OCI-LY1 (cell line): ENCODE results near the gene SLC33A1.

Source experiments
- H2AFZ ChIP-seq: fragments of 200-600 bp; sonication (generic), shearing (Covaris generic); 2 replicates; pipeline ENCODE4 v1.6.0; 2014; ENCODE audit warnings: antibody characterized with exemption, mild to moderate bottlenecking, low read length
- H3F3A ChIP-seq: fragments of 200-600 bp; sonication (generic), shearing (Covaris generic); 2 replicates; pipeline ENCODE4 v1.6.0; 2014; ENCODE audit warnings: mild to moderate bottlenecking, antibody characterized with exemption, low read length, moderate library complexity; ENCODE audit not compliant: insufficient read depth
- H3K27ac ChIP-seq: fragments of 200-600 bp; sonication (generic); 2 replicates; pipeline ENCODE4 v1.5.1; 2014; ENCODE audit warnings: low read length, mixed run types, mild to moderate bottlenecking, low read depth; ENCODE audit not compliant: poor library complexity, severe bottlenecking
- H3K27me3 ChIP-seq: fragments of 200-600 bp; sonication (generic); 2 replicates; pipeline ENCODE4 v1.6.0; 2014; ENCODE audit warnings: antibody characterized with exemption, mild to moderate bottlenecking, low read length, moderate library complexity; ENCODE audit not compliant: insufficient read depth
- H3K36me3 ChIP-seq: fragments of 200-600 bp; sonication (generic); 2 replicates; pipeline ENCODE4 v1.6.1; 2014; ENCODE audit warnings: mild to moderate bottlenecking, antibody characterized with exemption, low read length, moderate library complexity, mixed read lengths; ENCODE audit not compliant: insufficient read depth
- H3K4me1 ChIP-seq: fragments of 200-600 bp; sonication (generic); 2 replicates; pipeline ENCODE4 v1.5.1; 2014; ENCODE audit warnings: mild to moderate bottlenecking, low read length, moderate library complexity; ENCODE audit not compliant: insufficient read depth, severe bottlenecking
- H3K4me2 ChIP-seq: fragments of 200-600 bp; sonication (generic), shearing (Covaris generic); 2 replicates; pipeline ENCODE4 v1.6.1; 2014; ENCODE audit warnings: low read length
- H3K4me3 ChIP-seq: fragments of 200-600 bp; sonication (generic); 2 replicates; pipeline ENCODE4 v1.5.1; 2014; ENCODE audit warnings: low read length, low read depth, mild to moderate bottlenecking, mixed read lengths; ENCODE audit not compliant: poor library complexity, severe bottlenecking
- H3K79me2 ChIP-seq: fragments of 200-600 bp; shearing (Covaris generic); 2 replicates; pipeline ENCODE4 v1.6.1; 2016; ENCODE audit warnings: mixed run types, low read length, mixed read lengths; ENCODE audit not compliant: insufficient read depth
- H3K9ac ChIP-seq: fragments of 200-600 bp; sonication (generic), shearing (Covaris generic); 2 replicates; pipeline ENCODE4 v1.6.1; 2014; ENCODE audit warnings: mild to moderate bottlenecking, low read length, mixed read lengths
- H3K9me2 ChIP-seq: fragments of 200-600 bp; sonication (generic), shearing (Covaris generic); 2 replicates; pipeline ENCODE4 v1.6.1; 2014; ENCODE audit warnings: low read depth, mild to moderate bottlenecking, low read length, mixed read lengths
- H3K9me3 ChIP-seq: fragments of 200-600 bp; shearing (Covaris generic); 2 replicates; pipeline ENCODE4 v1.6.1; 2014; ENCODE audit warnings: low read length, mixed read lengths
- H4K20me1 ChIP-seq: fragments of 200-600 bp; sonication (generic), shearing (Covaris generic); 2 replicates; pipeline ENCODE4 v1.6.0; 2016; ENCODE audit warnings: mild to moderate bottlenecking, low read length; ENCODE audit not compliant: insufficient read depth
- EZH2 ChIP-seq: fragments of 200-600 bp; sonication (generic), shearing (Covaris generic); IDR thresholded peaks from 2 replicates; pipeline ENCODE4 v1.8.0; 2017; ENCODE audit warnings: borderline replicate concordance, mixed run types, mild to moderate bottlenecking, antibody characterized with exemption, low read length, moderate library complexity, mixed read lengths
- TF ChIP-seq, protein P1 (sequence below): fragments of 200-600 bp; sonication (generic), shearing (Covaris generic); IDR thresholded peaks from 2 replicates; pipeline ENCODE4 v1.5.1; 2017; ENCODE audit warnings: mild to moderate bottlenecking, antibody characterized with exemption, low read length, moderate library complexity, mixed read lengths

The SLC33A1 gene

GRCh38 chr3:155890671-155891190, 36.5 kb upstream of the SLC33A1 start:
- Histone ChIP-seq H2AFZ (no peak overlapping the region), H3K27me3 (no peaks in the 10 kb centered on the region), H3K9me2 (no peaks in the 10 kb centered on the region), H3K9ac (no peak overlapping the region), H3K4me1 (peaks cover 15% of the 10 kb centered on the region), H3K9me3 (no peaks in the 10 kb centered on the region), H3K36me3 (peaks cover 36% of the 10 kb centered on the region), H4K20me1 (no peaks in the 10 kb centered on the region; the same call in 1 of the 2 replicates), H3K4me2 (no peak overlapping the region), H3K79me2 (peaks cover 83% of the 10 kb centered on the region), H3F3A (no peaks in the 10 kb centered on the region), H3K4me3 (no peak overlapping the region), H3K27ac (no peak overlapping the region)
- TF ChIP-seq, protein P1, sequence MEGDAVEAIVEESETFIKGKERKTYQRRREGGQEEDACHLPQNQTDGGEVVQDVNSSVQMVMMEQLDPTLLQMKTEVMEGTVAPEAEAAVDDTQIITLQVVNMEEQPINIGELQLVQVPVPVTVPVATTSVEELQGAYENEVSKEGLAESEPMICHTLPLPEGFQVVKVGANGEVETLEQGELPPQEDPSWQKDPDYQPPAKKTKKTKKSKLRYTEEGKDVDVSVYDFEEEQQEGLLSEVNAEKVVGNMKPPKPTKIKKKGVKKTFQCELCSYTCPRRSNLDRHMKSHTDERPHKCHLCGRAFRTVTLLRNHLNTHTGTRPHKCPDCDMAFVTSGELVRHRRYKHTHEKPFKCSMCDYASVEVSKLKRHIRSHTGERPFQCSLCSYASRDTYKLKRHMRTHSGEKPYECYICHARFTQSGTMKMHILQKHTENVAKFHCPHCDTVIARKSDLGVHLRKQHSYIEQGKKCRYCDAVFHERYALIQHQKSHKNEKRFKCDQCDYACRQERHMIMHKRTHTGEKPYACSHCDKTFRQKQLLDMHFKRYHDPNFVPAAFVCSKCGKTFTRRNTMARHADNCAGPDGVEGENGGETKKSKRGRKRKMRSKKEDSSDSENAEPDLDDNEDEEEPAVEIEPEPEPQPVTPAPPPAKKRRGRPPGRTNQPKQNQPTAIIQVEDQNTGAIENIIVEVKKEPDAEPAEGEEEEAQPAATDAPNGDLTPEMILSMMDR, result no peak
- TF ChIP-seq EZH2, result no peak

GRCh38 chr3:155889952-155890351, 35.7 kb upstream of the SLC33A1 start:
- H3K27ac ChIP-seq, result no peak overlapping the region
- peaks cover 23% of the 10 kb centered on the region for H3K4me1 ChIP-seq
- H3K4me3 ChIP-seq, result no peak overlapping the region
- peaks cover 91% of the 10 kb centered on the region for H3K79me2 ChIP-seq
- H3K4me2 ChIP-seq, result no peak overlapping the region
- no peak for TF ChIP-seq EZH2
- TF ChIP-seq, protein P1, result no peak
- no peaks in the 10 kb centered on the region for H3F3A ChIP-seq
- no peak overlapping the region for H3K9ac ChIP-seq
- no peaks in the 10 kb centered on the region for H3K9me2 ChIP-seq
- no peaks in the 10 kb centered on the region; the same call in 1 of the 2 replicates for H4K20me1 ChIP-seq
- no peaks in the 10 kb centered on the region for H3K9me3 ChIP-seq
- no peak overlapping the region for H2AFZ ChIP-seq
- H3K27me3 ChIP-seq, result no peaks in the 10 kb centered on the region
- peaks cover 28% of the 10 kb centered on the region for H3K36me3 ChIP-seq

- TF ChIP-seq, protein P1, result no peak
- no peak for TF ChIP-seq EZH2
- Histone ChIP-seq H3K9ac (no peak overlapping the region), H3K4me1 (peaks cover 30% of the 10 kb centered on the region), H3K4me2 (no peak overlapping the region), H3K9me3 (no peaks in the 10 kb centered on the region), H3K4me3 (no peak overlapping the region), H4K20me1 (no peaks in the 10 kb centered on the region; the same call in 1 of the 2 replicates), H3K27me3 (no peaks in the 10 kb centered on the region), H3K9me2 (no peaks in the 10 kb centered on the region), H3K79me2 (peaks cover 95% of the 10 kb centered on the region), H3K27ac (no peak overlapping the region), H3F3A (no peaks in the 10 kb centered on the region), H2AFZ (no peak overlapping the region), H3K36me3 (peaks cover 21% of the 10 kb centered on the region)
Observed at GRCh38 chr3:155889212-155889611, 35.0 kb upstream of the SLC33A1 start.
